ENCODE data around the gene SOBP.

DNA sequence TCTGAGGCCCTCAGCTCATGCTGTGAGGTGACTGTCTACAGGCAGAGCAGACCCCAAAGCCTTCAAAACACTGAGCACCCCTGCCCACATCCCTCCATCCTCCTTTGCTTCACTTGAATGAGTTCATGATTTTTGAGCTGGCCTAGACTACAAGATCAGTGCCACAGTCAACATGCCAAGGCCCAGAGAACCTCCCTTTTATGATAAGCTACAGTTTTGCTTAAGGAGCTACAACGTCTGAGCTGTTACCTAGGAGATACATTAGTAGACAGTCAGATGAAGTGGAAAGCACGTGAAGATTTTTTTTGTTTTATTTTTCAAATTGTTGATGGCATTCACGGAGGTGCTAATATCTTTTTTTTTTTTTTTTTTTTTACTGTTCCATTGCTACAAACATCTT, 139.0 kb downstream of the SOBP start:
- TF ChIP-seq, protein P1, sequence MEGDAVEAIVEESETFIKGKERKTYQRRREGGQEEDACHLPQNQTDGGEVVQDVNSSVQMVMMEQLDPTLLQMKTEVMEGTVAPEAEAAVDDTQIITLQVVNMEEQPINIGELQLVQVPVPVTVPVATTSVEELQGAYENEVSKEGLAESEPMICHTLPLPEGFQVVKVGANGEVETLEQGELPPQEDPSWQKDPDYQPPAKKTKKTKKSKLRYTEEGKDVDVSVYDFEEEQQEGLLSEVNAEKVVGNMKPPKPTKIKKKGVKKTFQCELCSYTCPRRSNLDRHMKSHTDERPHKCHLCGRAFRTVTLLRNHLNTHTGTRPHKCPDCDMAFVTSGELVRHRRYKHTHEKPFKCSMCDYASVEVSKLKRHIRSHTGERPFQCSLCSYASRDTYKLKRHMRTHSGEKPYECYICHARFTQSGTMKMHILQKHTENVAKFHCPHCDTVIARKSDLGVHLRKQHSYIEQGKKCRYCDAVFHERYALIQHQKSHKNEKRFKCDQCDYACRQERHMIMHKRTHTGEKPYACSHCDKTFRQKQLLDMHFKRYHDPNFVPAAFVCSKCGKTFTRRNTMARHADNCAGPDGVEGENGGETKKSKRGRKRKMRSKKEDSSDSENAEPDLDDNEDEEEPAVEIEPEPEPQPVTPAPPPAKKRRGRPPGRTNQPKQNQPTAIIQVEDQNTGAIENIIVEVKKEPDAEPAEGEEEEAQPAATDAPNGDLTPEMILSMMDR (IDR thresholded peaks at IDR 0.05): no peak
- TF ChIP-seq POLR2A (IDR thresholded peaks at IDR 0.05): no peak
- no peak for TF ChIP-seq POLR2AphosphoS5 (IDR thresholded peaks at IDR 0.05)

Measured in breast epithelium (tissue), 3 donors.